Thyroid gland (tissue), 4 donors: Measurements from ENCODE around the gene UBE2E2.

Experiments used
- CTCF ChIP-seq, 6 experiments: fragments of 200-600 bp in 3 of 6; fragments of 450-650 bp in 3 of 6; sonication (generic) in 3 of 6; IDR thresholded peaks; one replicate each; pipeline ENCODE4 v1.5.1; 2016 to 2019; ENCODE audit warnings: antibody characterized with exemption in 6 of 6, mild to moderate bottlenecking in 2 of 6, inconsistent platforms in 1 of 6, moderate library complexity in 1 of 6
- POLR2A ChIP-seq, 2 donors: fragments of 450-650 bp; IDR thresholded peaks; one replicate each; pipeline ENCODE4 v1.6.1; 2017; ENCODE audit warnings: antibody characterized with exemption in 2 of 2, mild to moderate bottlenecking in 2 of 2, moderate library complexity in 1 of 2

GRCh38 chr3:23574822-23575315 lies 371.7 kb downstream of the UBE2E2 start:
- no peak for TF ChIP-seq CTCF (IDR thresholded peaks at IDR 0.05)
- no peak for TF ChIP-seq POLR2A (IDR thresholded peaks at IDR 0.05)
